NOMO-1 (cell line): ENCODE data around the gene ABHD1.
A peak's percentile ranks its signal among the peaks of the same experiment; 100 is the strongest.
"Not testable (repeated sequence)": the region's sequence is repeated elsewhere in the genome, so short reads cannot be mapped to it uniquely, and the experiment has no call there.

Experiments
- DNase-seq, 2 experiments: peaks; one replicate each; lab custom pipeline; 2025; ENCODE audit not compliant: unreplicated experiment in 2 of 2; lab: John Stamatoyannopoulos, UW

The ABHD1 gene

DNA sequence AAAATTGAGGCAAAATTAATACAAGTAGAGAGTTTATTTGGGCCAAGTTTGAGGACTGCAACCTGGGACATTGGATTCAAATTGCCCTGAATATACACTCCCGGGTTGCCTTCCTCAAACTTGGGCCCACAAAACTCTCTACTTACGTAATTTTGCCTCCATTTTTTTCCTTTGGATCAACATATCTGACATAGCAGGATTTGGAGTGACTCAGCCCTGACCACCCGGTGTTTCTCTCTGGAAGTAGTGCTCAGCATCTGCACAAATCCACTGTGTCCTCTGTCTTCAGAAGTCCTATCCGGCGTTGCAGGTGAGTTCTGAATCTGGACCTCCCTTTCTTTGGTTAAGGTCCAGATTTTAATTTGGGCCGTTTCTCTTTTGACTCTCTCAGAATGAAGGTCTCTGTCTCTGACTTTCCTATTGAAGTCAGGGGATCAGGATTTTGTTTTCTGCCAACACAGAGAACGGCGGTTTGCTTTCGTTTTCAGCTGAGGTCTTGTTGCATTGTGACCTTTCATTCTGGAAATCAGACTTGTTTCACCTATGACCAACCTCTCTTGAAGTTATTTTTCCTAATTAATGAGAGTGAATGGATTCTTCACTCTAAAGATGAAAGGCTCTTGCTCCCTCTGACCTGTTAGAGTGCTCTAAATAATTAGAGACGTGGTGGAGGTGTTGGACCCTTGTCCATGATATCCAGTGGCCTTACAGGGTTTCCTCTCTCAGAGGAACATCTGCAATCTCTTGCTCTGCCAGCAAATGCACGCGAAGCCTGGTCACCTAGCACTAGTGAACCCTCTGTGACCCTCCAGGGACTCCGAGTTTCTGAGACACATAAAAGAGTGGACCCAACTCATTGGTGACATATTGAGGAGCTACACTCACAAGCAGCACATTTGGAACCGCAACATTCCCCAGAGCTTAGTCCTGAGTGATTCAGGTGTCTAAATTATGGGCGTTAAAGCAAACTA is 38.8 kb downstream of the ABHD1 start:
- no peak for DNase-seq

DNA sequence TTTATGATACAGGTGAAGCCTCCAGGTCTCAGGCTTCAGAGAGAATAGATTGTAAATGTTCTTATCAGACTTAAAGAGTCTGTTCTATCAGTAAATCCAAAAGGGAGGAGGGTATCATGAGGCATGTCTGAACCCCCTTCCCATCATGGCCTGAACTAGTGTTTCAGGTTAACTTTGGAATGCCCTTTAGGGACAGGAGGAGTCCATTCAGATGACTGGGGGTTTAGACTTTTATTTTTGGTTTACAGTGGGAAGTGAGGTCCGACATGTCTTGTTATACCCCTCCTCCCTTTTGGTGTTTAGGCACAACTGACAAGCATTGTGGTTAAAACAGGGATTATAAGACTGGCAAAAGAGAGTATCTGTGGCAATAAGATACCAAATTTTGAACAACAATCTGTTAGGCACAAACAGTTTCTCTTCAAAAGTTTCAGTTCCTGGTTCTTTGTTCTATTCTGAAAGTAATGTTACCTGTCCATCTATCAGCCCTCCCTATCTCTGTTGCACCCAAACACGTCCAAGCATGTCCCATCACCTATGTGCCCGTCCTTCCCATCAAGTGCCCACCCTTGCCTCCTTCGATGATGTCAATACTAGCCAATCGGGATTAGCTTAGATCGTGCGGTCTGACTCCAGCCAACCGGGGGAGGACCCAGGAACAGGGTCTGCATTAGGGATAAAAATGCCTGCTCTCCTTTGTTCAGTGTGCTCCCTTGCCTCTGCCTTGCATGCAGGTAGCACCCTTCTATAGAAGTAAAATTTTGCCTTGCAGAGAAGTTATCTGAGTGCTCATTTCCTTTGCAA is 41.5 kb downstream of the ABHD1 start:
- DNase-seq = peak in 1 of 2 experiments; percentile 22

DNA sequence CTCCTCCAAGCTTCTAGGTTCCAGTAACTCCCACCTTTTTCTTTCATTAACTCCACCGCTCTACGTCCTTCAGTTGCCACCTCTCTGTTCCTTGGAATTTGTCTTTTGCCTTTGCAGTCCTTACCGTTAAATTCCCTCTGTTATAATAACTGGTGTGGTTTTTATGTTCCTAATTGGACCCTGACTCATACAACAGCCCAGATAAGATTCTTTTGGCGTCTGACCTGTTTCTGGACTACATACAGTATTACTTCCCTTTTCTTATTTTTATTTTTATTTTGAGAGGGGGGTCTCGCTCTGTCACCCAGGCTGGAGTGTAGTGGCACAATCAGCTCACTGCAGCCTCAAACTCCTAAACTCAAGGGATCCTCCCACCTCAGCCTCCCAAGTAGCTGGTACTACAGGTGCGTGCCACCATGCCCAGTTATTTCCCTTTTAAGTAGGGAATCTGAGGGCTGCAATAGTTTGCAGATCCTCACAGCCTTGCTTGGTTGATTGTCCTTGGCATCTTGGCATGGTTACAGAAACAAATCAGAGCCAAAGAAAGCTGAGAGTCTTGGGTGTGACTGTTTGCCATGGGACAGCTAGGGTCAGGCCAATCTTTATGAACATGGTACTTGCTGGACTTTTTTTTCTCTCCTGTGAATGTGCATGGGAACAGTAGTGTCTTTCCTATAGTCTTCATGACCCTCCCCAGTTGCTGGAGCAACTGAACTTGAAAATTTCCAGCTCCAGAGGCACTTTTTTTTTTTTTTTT is 47.1 kb downstream of the ABHD1 start:
- DNase-seq = peak in 1 of 2 experiments; percentile 28

DNA sequence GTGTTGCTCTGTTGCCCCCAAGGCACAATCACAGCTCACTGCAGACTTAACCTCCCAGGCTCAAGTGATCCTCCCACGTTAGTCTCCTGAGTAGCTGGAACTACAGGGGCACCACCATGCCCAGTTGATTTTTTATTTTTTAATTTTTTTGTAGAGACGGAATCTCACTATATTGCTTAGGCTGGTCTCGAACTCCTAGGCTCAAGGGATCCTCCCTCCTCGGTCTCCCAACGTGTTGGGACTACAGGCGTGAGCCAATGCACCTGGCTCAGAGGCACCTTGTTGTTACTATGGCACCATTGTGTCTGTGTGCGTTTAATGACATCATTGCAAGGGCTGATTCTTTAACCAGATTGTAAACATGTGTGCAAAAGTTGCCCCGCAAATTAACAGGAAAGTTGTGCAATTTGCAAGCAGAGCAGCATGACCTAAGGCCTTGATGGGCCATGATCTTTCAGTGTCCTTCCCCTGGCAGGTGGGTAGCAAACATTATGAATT is 47.8 kb downstream of the ABHD1 start:
- DNase-seq = peak in 1 of 2 experiments; percentile 21

DNA sequence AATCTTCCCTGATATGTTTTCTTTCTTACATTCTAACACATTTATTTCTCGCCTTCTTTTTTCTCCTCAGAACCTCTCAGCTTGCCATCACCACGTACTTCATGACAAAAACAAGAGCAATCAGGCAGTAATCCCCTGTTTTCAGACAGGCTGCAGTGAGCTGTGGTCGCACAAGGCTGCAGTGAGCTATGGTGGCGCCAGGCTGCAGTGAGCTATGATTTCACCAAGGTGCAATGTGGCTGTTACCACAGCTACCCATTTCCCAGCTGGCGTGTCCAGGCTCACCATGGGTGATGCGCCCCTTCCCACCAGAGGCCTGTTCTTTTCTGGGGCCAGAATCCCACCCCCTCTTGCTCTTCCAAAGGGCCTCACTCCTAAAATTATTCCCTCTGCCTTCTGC is 51.0 kb downstream of the ABHD1 start:
- DNase-seq = no peak

DNA sequence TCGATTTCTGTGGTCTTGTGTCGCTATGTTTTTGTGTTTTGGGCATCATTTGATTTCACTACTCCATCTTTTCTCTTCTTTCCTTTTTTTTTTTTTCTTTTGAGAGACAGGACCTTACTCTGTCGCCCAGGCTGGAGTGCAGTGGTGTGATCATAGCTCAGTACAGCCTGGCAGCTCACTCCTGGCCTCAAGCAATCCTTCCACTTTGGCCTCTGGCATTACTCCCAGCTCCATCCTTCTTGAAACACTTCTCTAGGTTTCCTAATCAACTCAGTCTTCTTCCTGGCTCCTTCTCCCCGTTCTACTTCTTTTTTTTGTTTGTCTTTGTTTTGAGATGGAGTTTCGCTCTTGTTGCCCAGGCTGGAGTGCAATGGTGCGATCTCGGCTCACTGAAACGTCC is 51.7 kb downstream of the ABHD1 start:
- no peak for DNase-seq

DNA sequence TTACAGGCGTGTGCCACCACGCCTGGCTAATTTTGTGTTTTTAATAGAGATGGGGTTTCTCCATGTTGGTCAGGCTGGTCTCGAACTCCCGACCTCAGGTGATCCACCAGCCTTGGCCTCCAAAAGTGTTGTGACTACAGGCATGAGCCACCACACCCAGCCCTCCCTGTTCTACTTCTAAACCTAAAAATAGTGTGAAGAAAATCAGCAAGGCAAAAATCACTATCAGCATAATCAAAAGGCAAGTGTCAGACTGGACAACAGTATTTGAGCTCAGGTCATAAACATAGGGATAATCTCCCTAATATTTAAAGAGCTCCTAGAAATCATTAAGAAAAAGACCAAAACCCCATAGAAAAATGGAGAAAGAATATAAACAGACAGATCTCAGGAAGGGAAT is 52.2 kb downstream of the ABHD1 start:
- not testable (repeated sequence) for DNase-seq

DNA sequence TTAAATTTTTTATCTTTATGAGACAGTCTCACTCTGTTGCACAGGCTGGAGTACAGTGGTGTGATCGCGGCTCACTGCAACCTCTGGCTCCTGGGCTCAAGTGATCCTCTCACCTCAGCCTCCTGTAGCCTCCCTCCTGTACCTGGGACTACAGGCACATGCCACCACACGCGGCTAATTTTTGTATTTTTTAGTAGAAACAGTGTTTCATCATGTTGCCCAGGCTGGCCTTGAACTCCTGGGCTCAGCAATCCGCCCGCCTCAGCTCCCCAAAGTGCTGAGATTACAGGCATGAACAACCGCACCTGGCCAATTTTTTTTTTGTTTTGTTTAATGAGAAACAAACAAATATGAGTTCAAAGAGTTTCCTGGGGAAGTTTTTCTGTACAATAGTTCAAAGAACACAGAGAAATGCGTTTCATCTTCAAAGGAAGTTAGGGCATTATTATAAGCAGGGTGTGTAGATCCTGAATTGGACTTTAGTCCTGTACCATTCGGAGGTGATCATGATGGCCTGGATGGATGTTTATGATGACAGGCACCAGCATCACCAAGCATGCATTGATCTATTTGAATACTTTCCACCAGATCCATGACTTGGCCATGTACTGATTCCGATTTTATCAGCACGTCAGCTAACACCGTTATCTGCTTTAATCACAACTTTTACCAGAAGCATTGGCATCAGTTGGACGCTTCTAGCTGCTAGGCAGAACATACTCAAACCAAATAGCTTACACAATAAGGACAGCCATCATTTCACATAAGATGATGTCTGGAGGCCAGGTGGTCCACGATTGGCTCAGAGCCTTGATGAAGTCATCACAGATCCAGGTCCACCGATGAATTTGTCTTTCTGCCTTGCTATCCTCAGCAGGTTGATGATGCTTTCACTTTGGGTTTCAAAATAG is 54.1 kb downstream of the ABHD1 start:
- DNase-seq = no peak

DNA sequence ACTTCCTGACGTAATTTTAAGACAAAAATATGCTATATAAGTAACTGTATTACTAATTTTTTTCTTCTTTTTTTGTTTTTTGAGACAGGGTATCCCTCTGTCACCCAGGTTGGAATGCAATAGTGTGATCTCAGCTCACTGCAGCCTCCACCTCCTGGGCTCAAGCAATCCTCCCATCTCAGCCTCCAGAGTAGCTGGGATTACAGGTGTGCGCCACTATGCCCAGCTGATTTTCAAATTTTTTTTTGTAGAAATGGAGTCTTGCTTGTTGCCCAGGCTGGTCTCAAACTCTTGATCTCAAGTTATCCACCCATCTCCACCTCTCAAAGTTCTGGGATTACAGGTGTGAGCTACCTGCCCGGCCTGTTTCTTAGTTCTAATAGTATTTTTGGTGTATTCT is 54.9 kb downstream of the ABHD1 start:
- no peak for DNase-seq

DNA sequence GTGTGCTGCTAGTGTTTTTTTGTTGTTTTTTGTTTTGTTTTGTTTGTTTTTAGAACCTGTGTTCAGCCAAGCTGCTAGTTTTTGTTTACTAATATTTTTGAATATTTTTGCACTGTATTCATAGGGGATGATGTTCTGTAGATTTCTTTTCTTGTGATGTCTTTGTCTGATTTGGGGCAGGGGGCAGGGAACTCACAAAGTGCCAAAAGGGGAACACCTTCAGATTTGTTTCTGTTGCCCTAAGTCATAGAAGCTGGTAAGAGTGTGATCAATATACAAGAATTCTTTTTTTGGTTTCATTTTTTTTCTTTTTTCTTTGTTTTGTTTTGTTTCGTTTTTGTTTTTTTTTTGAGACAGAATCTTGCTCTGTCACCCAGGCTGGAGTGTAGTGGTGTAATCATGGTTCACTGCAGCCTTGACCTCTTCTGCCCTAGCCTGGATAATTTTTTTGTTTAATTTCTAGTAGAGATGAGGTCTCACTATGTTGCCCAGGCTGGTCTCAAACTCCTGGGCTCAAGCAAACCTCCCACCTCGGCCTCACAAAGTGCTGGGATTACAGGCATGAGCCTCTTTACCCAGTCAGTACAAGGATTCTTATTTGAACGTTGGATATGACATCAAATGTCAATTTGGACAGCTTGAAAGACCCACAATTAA is 55.9 kb downstream of the ABHD1 start:
- DNase-seq = no peak
